NCI-H226 (cell line): ENCODE results near the gene EDC3.
A peak's percentile ranks its signal among the peaks of the same experiment; 100 is the strongest.
"Not testable (repeated sequence)": the region's sequence is repeated elsewhere in the genome, so short reads cannot be mapped to it uniquely, and the experiment has no call there.

Source experiments
- DNase-seq: peaks from one replicate; pipeline ENCODE4 v3.0.0-alpha.2; 2015

Gene EDC3

GRCh38 chr15:74604983-74605794 lies 90.6 kb downstream of the EDC3 start:
- no peak for DNase-seq

DNA sequence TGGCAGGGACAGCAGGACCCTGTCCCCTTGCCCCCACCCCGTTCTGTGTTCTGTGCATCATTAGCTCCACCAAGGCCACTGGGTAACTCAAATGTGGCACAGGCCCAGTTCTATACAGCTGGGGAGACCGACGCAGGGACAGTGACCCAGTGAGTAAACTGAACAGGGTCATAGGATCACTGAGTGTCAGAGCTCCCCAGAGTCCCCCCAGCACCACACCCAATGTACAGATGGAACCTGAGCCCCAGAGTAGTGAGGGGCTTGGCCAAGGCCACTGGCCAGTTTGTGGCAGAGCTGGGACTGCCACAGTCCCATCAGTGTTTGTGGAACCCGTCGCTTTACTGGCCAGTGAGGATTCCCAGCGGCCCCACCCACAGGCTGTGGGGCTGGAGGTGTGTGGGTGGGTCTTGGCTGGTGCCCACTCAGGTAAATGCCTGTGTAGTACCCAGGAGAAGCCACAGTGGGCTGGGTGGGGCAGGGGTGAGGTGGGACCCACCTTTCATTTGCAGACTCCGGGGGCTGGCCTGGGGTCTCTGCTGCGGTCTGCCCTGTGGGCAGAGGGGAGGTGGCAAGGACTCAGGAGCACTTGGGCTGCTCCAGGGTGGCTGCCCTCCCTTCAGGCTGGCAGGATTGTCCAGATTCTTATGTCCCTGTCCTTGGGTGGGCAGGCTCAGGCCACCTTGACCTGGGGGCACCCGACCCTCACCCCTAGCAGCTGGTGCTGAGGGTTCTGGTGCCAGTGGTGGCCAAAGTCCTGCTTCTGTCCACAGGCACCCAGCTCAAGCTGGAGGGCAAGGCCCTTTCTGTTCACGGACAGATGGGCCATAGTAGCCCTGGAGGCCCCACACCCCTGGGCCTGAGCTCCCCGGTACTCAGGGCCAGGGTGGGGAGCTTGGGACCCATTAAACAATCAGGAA lies 91.8 kb downstream of the EDC3 start:
- DNase-seq, result no peak

- DNase-seq, result no peak
Observed at GRCh38 chr15:74603026-74603788, 92.6 kb downstream of the EDC3 start.

DNA sequence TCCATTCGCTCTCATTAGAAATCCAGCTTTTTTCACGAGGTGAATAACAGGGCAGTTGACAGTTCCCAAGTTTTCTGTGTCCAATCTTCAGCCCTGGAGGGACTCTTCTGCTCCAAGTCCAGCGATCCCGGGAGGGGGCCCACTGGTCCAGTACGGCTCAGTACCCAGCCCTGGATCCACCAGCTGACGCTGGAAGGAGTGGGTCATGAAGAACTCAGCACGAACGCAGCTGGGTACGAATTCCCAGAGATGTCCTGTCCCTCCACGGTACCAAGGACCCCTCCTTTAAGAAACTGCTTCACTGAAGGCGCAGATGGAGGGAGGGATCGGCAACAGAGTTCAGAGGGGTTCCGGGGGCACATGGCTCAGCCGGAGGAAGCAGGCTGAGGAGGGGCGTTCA lies 96.7 kb downstream of the EDC3 start:
- no peak for DNase-seq

GRCh38 chr15:74598126-74598842 lies 97.5 kb downstream of the EDC3 start:
- DNase-seq, result peak; percentile 92

GRCh38 chr15:74597146-74597705 lies 98.6 kb downstream of the EDC3 start:
- not testable (repeated sequence) for DNase-seq

GRCh38 chr15:74596736-74597135 lies 99.1 kb downstream of the EDC3 start:
- DNase-seq, result not testable (repeated sequence)

- DNase-seq, result no peak
Observed at GRCh38 chr15:74595271-74595670, 100.6 kb downstream of the EDC3 start.

DNA sequence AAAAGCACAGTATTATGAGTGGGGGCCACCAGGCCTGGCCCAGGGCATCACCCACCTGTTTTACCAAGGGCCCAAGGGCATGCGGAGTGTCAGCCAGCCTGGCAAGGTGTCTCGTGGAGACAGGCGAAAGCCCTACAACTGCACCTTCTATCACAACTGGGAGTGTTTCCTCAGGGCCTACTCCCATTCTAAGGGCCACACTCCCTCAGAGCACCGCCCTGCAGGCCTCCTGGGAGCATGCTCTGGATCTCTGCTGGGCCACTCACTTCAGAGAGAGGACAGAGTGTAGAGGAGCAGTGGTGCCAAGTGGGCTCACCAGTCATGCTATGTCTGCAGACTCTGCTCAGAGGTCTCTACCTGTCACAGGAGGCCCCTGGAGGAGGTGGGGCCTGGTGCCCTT lies 101.4 kb downstream of the EDC3 start:
- DNase-seq, result no peak

DNA sequence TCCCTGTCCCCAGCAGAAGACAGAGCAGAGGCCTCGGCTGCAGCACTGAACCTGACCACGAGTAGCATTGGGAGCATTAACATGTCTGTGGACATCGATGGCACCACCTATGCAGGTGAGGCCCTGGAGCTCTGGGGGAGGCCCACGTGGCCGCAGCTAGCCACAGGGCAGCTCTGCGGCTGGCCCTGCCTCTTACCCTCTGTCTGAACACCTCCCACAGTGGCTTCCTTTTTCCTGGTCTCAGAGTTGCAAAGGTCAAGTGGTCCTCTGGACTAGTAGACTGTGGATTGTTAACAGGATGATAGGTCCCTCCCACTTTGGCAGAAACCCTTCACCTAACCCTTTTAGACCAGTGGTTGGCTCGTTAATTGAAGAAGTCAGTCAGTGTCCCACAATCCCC lies 102.7 kb downstream of the EDC3 start:
- no peak for DNase-seq

GRCh38 chr15:74592222-74592621 lies 103.6 kb downstream of the EDC3 start:
- no peak for DNase-seq

DNA sequence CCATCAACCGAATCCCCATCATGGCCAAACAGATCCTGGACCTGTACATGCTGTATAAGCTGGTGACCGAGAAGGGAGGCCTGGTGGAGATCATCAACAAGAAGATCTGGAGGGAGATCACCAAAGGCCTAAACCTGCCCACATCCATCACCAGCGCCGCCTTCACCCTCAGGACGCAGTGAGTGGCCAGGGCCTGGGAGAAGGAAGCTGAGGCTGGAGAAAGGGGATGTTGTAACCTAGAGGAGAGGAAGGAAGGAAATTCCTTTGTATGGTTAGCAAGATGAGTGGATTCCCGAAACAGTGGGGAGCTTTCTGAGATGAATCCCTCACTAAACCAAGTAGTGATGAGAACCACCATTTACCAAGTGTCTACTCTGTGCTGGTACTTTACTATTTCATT lies 106.0 kb downstream of the EDC3 start:
- DNase-seq, result no peak

DNA sequence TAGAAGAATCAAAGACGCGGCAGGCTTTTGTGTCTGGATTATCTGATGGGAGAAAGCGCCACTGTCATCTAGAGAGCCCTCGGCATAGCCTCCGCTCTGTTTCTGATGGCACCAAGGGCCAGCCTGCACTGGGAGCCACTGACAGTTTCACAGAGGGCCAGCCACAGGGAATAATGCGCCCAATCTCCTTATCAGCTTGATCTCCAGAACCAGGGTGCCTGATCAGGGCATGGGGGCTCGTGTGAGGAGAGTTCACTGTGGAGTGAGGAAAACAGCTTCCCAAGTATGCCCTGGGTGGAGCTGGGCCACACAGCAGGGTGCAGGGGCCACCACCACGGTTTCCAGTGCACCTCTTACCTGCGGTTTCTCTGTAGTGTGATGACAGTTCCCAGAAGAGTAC lies 110.0 kb downstream of the EDC3 start:
- DNase-seq, result no peak

GRCh38 chr15:74585191-74585590 lies 110.6 kb downstream of the EDC3 start:
- no peak for DNase-seq

- DNase-seq, result no peak
Observed at GRCh38 chr15:74584779-74585178, 111.0 kb downstream of the EDC3 start.

DNA sequence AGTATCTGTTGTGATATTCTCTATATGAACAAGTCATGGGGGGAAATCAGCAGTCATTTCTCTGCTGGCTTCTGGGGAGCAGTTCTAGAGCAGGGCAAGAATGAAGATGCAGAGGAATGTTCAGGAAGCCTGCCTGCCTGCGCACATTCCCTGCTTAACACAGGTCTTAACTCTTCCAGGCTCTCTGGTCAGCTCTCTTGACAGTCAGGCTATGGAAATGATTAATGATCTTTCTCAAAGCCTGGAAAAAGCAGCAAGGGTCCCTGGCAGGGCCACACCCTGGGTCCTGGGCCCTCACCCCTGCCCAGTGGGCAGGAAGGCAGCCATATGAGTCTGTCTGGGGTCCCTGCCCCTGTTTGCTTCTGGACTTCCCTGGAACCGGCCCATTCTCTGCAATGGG lies 111.6 kb downstream of the EDC3 start:
- DNase-seq, result no peak
